GM18951 (cell line): ENCODE data around the gene CATSPER3.

ENCODE experiments used
- POLR2A ChIP-seq: IDR thresholded peaks from 4 replicates; pipeline ENCODE4 v1.6.1; 2011; ENCODE audit warnings: mild to moderate bottlenecking; ENCODE audit not compliant: insufficient read length, insufficient read depth; ENCODE audit errors: extremely low read depth
- in situ Hi-C: fragments of 300-500 bp; cut with MboI; formaldehyde crosslinking; loops from one replicate; pipeline ENCODE4 v1.12.0; 2022; ENCODE audit warnings: low sequenced_read_pairs, mixed read lengths, inconsistent platforms; ENCODE audit not compliant: unreplicated experiment

Gene CATSPER3

DNA sequence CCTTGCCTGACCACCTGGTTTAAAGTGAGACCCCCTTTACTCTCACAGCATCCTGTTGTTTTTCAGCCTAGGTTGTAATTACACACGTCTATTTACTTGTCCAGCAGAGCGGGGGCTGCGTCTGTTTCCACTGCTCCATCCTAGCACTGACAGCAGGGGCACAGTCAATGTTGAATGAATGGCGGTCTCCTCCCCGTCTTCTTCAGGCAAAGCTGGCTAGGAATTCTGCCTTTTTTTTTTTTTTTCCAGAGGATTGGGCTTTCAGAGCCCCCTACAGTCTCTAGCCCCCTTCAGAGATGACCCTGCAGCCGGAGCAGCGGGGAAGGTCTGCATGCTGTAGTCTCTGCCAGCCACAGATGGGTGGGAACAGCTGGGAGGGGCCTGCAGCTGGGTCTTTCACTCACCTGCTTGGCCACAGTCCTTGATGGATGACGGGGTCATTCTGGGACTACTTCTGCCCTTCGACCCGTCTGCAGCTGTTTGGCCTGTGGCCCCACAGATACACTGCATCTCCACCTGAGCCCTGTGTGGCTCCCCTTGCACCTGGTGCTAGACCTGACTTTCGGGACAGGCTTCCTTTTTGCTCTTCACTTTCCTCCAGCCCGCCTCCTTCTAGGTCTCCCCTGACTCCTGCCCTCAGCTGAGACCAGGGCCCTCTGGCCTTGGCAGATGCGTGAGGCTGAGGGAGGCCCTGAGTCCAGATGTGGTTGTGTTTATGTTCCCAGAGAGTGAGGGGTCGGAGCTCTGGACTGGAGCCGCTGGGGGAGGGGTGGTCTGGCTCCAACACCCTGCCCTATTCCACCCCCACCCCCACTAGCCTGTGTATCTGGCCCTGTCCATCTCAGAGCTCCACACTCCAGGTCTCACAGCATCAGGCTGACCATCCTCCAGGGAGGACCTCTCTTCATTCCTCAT is 58.3 kb downstream of the CATSPER3 start:
- in situ Hi-C loops: no loop called here
- no peak for TF ChIP-seq POLR2A

DNA sequence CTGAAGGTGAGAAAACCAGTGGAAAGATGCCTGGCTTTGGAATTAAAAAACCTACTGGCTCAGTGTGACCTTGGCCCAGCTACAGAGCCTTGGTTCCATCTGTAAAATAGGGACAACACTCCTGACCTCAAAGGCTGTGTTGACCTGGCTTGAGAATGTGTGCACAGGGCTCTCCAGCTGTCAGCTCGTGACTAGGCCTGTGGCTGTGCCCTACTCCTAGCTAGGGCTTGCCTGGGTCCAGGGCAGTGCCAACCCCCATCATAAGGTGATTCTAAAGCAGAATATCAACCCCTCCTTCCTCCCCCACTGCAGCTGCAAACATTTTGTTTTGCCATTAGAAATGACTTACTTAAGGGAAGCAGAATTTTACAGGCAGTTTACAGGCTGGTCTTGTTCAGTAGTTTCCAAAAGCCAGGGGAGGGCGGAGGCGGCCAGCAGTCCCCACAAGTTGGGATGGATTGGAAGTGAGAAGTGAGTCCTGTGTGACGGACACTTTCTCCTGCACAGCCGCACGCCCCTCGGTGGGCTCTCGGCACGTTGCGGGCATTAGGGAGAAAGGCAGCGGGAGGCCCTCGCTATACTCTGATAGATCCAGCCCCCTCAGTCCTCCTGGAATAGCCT is 59.0 kb downstream of the CATSPER3 start:
- in situ Hi-C loops: no loop called here
- TF ChIP-seq POLR2A: no peak

DNA sequence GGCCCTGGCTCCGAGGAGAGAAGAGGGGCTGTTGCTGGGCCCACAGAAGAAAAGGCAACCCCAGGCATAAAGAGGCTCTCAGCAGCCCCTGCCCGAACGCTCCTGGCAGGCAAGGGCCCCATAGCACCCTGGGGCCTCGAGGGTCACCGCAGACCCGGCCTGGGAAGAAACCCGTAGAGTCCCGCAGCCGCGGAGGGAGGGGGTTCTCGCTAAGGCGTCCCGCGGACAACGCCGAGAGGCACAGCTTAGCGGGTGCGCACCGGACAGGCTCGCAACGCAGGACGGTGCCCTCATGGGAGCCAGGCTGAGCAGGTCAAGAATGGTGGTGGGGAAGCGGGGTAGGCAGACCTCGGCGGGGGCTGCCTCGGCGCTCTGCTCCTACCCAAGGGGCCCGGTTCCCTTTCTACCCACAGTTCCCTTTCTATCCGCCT is 59.6 kb downstream of the CATSPER3 start:
- in situ Hi-C loops: no loop called here
- no peak for TF ChIP-seq POLR2A

DNA sequence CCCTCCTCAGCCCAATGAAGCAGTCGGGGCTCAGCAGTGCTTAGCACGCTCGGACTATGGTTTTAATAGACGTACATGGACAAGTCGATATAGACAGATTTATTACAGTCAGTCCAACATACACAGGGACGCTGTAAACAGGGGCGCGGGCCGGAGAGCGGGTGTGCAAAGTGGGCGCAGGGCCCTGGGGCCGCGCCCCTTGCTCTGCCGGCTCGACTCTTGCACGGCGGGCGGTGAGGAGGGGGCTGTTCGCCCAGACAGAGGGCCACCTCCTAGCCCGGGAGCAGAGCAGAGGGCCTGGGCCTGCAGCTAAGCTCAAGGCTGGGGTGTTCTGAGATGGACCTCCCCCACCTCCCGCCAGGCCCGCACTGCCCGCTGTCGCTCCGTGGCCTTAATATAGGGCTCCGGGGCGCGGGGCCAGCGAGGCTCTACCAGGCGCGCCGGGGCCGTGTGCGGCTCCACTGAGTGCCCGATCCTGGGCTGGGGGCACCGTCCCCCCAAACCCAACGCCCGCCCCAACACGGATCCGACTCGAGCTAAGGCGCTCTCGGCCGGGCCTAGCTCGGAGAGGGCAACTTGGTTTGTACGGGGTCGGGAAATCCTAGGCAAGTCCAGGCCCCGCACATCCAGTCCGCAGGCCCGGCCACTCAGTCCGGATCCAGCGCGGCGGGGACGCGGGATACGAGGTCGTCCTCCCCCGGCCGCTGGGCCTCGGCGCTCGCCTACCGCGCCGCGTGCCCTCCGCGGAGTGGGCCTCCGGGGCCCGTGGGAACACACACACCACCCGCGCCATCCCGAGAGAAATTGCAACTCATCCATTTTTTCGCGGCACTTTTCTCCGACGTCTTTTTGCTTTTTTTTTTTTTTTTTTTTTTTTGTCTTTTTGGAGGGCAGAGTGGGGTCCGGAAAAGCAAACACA is 60.2 kb downstream of the CATSPER3 start:
- in situ Hi-C loops: no loop called here
- no peak for TF ChIP-seq POLR2A

DNA sequence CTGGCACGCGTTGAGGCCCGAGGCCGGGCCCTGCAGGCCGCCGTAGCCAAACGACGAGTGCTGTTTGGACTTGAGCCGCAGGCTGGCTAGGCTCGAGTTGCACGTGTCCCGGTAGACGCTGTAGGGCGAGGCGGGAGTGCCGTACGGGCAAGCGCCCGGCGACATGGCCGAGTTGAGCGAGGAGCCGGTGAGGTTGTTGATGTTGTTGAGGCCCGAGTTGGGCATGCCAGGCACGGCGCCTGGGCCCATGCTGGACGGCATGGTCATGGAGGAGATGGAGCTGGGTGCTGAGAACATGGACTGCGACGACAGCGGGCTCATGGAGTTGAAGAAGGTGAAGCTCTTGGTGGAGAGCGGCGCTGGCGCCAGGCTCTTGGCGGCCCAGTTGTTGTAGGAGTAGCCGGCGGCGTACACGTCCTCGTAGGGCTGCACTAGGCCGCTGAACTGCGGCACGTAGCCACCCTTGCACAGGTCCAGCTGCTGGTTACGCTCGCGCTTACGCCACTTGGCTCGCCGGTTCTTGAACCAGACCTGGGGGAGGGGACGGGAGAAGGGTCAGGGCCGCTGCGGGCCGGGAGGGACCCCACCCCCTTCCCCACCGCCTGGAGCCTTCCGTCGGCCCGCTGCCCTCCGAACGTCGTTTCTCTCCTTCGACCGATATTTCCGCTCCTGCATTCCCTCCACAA is 61.2 kb downstream of the CATSPER3 start:
- in situ Hi-C loops: no loop called here
- no peak for TF ChIP-seq POLR2A

DNA sequence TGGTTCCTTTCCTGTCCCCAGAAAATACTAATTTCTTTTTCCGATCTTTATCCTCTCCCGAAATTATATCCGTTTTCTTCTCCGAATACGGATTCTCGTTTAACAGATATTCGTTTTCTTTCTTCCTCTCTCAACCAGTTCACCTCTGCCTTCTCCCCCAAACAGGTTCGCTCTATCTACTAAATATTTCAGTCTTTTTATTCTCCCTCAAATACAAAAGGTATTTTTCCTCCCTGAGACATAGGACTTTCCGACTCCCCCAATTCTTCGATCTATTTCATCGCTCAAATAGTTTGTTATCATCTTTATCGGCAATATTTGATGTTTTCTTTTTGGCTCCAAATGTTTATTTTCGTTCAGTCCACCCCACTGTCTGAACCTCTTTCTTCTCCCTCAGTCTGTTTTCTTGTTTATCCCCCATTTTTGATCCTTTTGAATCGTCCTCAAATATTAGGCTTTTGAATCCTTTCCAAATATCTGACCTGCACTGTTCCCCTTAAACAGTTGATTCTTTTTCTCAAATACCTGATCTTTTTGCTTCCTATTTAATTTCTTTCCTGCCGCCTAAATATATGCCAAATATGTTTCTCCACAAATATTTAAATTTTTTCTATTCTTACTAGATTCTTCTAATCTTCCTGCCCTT is 61.9 kb downstream of the CATSPER3 start:
- no peak for TF ChIP-seq POLR2A
- in situ Hi-C loops: no loop called here

DNA sequence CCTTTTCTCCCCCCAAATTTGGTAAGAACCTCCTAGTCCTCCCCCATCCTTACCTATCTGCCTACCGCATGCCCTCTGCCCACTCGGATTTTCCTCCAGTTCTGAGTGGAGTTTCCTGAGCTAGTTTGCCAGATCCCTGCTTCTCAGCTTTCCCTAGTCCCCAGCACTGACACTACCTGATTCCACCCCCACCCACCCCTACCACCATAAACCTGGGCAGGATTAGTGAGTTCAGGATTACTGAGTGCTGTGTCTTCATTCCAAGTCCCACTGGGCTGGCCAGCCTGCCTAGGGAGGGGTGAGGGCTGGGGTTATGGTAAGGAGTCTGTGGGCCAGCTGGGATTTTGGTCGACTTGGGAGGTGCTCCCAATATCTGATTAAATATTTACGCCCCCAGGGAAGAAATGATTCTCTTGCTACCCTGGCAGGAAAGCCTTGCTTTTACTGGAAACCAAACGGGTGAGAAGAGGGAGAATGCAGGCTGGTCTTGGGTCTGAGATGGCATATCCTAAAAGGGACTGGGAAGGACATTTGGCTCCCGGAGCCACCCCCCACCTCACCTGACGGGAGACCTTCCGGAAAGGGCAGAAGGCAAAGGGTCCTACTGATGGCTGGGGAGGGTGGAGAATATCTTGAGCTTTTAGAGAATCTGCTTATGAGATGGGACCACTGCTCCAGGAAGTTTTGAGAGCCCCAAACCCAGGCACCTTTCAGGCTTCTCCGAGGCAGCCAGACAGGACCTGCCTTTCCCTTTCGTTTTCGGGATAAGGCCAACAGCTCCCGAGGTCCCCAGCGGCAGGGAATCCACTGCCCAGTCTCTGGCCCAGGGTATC is 62.6 kb downstream of the CATSPER3 start:
- in situ Hi-C loops: no loop called here
- TF ChIP-seq POLR2A: no peak

DNA sequence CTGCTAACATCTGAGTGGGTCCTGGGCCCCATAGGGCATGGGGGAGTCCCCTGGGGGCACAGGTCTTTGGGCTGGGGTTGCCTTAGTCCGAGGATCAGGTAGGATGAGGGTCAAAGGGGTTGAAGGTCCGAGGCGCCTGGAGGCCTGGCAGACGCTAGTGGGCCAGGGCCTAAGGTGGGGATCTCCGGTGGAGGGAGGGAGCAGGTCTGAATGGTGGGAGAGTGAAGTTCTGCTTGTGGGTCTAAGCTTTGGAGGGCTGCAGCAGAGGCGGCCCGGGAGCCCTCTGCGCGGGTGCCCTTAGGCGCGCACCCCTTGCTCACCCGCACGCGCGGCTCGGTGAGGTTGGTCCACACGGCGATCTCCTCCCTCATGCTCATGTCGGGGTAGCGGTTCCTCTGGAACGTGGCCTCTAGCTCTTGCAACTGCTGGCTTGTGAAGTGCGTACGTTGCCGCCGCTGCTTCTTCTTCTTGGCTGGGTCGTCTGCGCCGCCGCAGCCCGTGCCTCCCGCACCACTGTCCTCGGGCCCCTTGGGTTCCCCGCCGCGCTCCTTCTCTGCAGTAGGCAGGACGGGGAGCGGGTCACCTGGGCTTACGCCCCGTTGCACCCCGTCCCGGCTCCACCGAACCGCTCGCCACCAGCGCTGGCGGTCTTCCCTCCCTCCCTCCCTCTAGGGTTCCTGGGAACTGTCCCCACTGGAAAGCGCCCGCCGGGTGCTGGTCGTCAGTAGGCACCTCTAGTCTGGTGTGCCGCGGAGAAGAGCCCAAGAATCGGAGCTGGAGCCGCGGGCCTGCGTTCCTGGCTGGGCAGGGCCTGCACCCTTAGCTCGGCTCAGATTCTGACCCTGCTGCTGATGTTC is 63.5 kb downstream of the CATSPER3 start:
- no peak for TF ChIP-seq POLR2A
- in situ Hi-C loops: no loop called here

DNA sequence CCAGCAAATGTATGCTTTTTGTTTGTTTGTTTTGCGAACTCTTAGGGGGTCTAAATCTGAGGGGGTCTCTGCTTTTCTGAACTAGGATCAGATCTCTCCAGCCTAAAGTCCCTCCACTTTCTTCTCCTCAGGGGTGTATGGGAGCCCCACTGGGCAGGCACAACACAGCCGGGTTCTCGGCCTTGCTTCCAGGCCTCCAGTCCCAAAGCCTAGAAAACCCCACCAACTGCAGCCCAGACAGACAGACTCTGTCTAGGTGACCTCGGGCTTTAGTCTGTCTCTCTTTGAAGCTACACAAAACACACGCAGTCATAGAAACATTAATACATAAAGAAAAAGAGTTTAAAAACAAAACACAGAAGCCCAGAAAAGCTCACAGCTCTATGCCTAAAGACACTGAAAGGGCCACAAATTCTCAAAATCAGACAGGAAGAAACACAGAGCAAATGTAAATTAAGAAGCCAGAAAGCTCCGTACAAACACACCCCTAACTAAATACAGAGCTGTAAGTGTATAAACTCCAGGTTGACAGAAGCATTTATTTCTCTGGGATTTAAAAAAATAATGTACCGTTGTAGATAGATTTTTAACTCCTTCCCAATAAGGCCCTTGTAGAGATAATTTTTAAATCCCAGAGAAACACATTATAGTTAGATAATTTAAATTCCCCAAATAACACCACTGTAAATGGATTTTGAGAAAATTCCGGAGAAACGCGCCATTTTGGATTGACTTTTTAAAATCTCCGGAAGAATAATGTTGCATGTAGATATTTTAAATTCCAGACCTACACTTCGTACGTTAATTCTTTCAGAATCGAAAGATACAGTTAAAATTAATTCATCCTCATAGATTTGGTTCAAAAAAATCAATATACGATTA is 64.3 kb downstream of the CATSPER3 start:
- in situ Hi-C loops: no loop called here
- TF ChIP-seq POLR2A: no peak

DNA sequence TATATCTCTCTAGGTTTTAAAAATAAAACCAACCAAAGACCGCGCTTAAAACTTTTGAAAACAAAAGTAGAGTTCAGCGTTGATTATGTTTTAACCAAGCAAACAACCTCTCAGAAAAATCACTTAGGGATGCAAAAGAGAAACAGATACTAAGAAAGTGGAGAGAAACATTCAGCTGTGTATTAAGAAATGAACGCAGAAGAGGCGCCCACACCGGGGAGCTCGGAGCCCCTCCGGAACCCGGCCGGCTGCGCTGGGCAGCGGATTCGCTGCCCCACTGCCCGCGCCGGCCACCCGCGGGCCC is 64.9 kb downstream of the CATSPER3 start:
- no peak for TF ChIP-seq POLR2A
- in situ Hi-C loops: no loop called here
